ENCODE results near the gene ABLIM3. TPM values are rescaled to one million over a fixed set of nuclear protein-coding genes. Genes with fewer than 3 reads are reported as not detected.

The ABLIM3 gene
- total and polyA plus RNA-seq, 2 experiments from 2014 or later = 7.3 to 7.8 TPM

GRCh38 chr5:149160291-149160787 is 19.0 kb downstream of the ABLIM3 start:
- H3K27ac ChIP-seq = peak overlapping the region; percentile 87
- 80% methylated on average over 3 of the region's 3 CpGs for WGBS (ENCODE audit: low lambda C conversion rate, missing lambda C conversion rate)

GRCh38 chr5:149161026-149161687 is 19.9 kb downstream of the ABLIM3 start:
- no peak overlapping the region for H3K4me3 ChIP-seq
- H2AFZ ChIP-seq = peak overlapping the region; percentile 28
- H4K20me1 ChIP-seq (ENCODE audit: insufficient read depth, poor library complexity, severe bottlenecking) = no peaks in the 10 kb centered on the region
- WGBS (ENCODE audit: low lambda C conversion rate, missing lambda C conversion rate) = 66% methylated on average over 9 of the region's 9 CpGs
- no peaks in the 10 kb centered on the region for H3K27me3 ChIP-seq
- H3K36me3 ChIP-seq (replicated peaks; ENCODE audit: insufficient read depth, low read depth) = no peaks in the 10 kb centered on the region
- no peak overlapping the region for H3K4me2 ChIP-seq
- peaks cover 9% of the 10 kb centered on the region for H3K4me1 ChIP-seq (ENCODE audit: insufficient read depth)
- TF ChIP-seq CTCF (IDR thresholded peaks at IDR 0.05; ENCODE audit: poor library complexity) (no peak), EZH2phosphoT487 (IDR thresholded peaks at IDR 0.05; ENCODE audit: low read depth, severe bottlenecking, unreplicated experiment) (no peak), EZH2 (IDR thresholded peaks at IDR 0.05; ENCODE audit: borderline replicate concordance) (no peak)
- peak overlapping the region; percentile 87 for H3K27ac ChIP-seq
- peak; percentile 55 for DNase-seq (ENCODE audit: low spot score)
- no peaks in the 10 kb centered on the region for H3K9me2 ChIP-seq (replicated peaks; ENCODE audit: insufficient read depth)
- no peaks in the 10 kb centered on the region for H3K9me3 ChIP-seq (ENCODE audit: low read depth)
- H3K79me2 ChIP-seq = no peaks in the 10 kb centered on the region

More at GRCh38 chr5:149160291-149160787, 19.0 kb downstream of the ABLIM3 start:
- Histone ChIP-seq H3K4me3 (no peak overlapping the region), H4K20me1 (ENCODE audit: insufficient read depth, poor library complexity, severe bottlenecking) (no peaks in the 10 kb centered on the region), H3K27me3 (no peaks in the 10 kb centered on the region), H3K4me1 (ENCODE audit: insufficient read depth) (peaks cover 9% of the 10 kb centered on the region), H2AFZ (no peak overlapping the region), H3K9me3 (ENCODE audit: low read depth) (no peaks in the 10 kb centered on the region), H3K4me2 (no peak overlapping the region), H3K36me3 (replicated peaks; ENCODE audit: insufficient read depth, low read depth) (no peaks in the 10 kb centered on the region), H3K79me2 (no peaks in the 10 kb centered on the region), H3K9me2 (replicated peaks; ENCODE audit: insufficient read depth) (no peaks in the 10 kb centered on the region)
- no peak for DNase-seq (ENCODE audit: low spot score)
- TF ChIP-seq EZH2 (IDR thresholded peaks at IDR 0.05; ENCODE audit: borderline replicate concordance) (no peak), EZH2phosphoT487 (IDR thresholded peaks at IDR 0.05; ENCODE audit: low read depth, severe bottlenecking, unreplicated experiment) (no peak), CTCF (IDR thresholded peaks at IDR 0.05; ENCODE audit: poor library complexity) (no peak)

- peaks cover 9% of the 10 kb centered on the region for H3K4me1 ChIP-seq (ENCODE audit: insufficient read depth)
- H4K20me1 ChIP-seq (ENCODE audit: insufficient read depth, poor library complexity, severe bottlenecking) = no peaks in the 10 kb centered on the region
- peak overlapping the region; percentile 87 for H3K27ac ChIP-seq
- no peaks in the 10 kb centered on the region for H3K79me2 ChIP-seq
- no peak for DNase-seq (ENCODE audit: low spot score)
- no peaks in the 10 kb centered on the region for H3K27me3 ChIP-seq
- TF ChIP-seq CTCF (IDR thresholded peaks at IDR 0.05; ENCODE audit: poor library complexity) (no peak), EZH2phosphoT487 (IDR thresholded peaks at IDR 0.05; ENCODE audit: low read depth, severe bottlenecking, unreplicated experiment) (no peak), EZH2 (IDR thresholded peaks at IDR 0.05; ENCODE audit: borderline replicate concordance) (no peak)
- H3K4me3 ChIP-seq = no peak overlapping the region
- no peaks in the 10 kb centered on the region for H3K36me3 ChIP-seq (replicated peaks; ENCODE audit: insufficient read depth, low read depth)
- H3K9me3 ChIP-seq (ENCODE audit: low read depth) = no peaks in the 10 kb centered on the region
- H3K4me2 ChIP-seq = no peak overlapping the region
- H2AFZ ChIP-seq = no peak overlapping the region
- H3K9me2 ChIP-seq (replicated peaks; ENCODE audit: insufficient read depth) = no peaks in the 10 kb centered on the region
- 95% methylated on average over 5 of the region's 5 CpGs for WGBS (ENCODE audit: low lambda C conversion rate, missing lambda C conversion rate)
Measured at GRCh38 chr5:149161850-149162249, 20.6 kb downstream of the ABLIM3 start.

All from hepatocyte (in vitro differentiated cells).